Endothelial cell of hepatic sinusoid (primary cell): ENCODE measurements around the gene ITGA11.

Source experiments
- in situ Hi-C: cut with HindIII; loops from 2 replicates; pipeline ENCODE4 v1.10.0; 2017; ENCODE audit warnings: low sequenced_read_pairs

ITGA11 gene

GRCh38 chr15:68379058-68379758, 52.8 kb downstream of the ITGA11 start:
- in situ Hi-C loops = no loop called here

GRCh38 chr15:68378595-68378994, 53.4 kb downstream of the ITGA11 start:
- in situ Hi-C loops = no loop called here

GRCh38 chr15:68377766-68378165, 54.2 kb downstream of the ITGA11 start:
- in situ Hi-C loops = no loop called here

- in situ Hi-C loops = no loop called here
Observed at GRCh38 chr15:68376447-68377060, 55.4 kb downstream of the ITGA11 start.

- in situ Hi-C loops = no loop called here
Observed at GRCh38 chr15:68375716-68376220, 56.2 kb downstream of the ITGA11 start.

GRCh38 chr15:68375191-68375631, 56.8 kb downstream of the ITGA11 start:
- in situ Hi-C loops = no loop called here

GRCh38 chr15:68374168-68374745, 57.7 kb downstream of the ITGA11 start:
- in situ Hi-C loops = no loop called here

- in situ Hi-C loops = no loop called here
Observed at GRCh38 chr15:68373028-68373427, 58.9 kb downstream of the ITGA11 start.

GRCh38 chr15:68372291-68372811, 59.6 kb downstream of the ITGA11 start:
- in situ Hi-C loops = no loop called here

- in situ Hi-C loops = no loop called here
Observed at GRCh38 chr15:68371851-68372250, 60.1 kb downstream of the ITGA11 start.

GRCh38 chr15:68371160-68371559, 60.8 kb downstream of the ITGA11 start:
- in situ Hi-C loops = no loop called here

- in situ Hi-C loops = no loop called here
Observed at GRCh38 chr15:68370768-68371151, 61.2 kb downstream of the ITGA11 start.

- in situ Hi-C loops = no loop called here
Observed at GRCh38 chr15:68369931-68370767, 61.8 kb downstream of the ITGA11 start.

- in situ Hi-C loops = no loop called here
Observed at GRCh38 chr15:68368731-68369435, 63.1 kb downstream of the ITGA11 start.

GRCh38 chr15:68367992-68368391, 64.0 kb downstream of the ITGA11 start:
- in situ Hi-C loops = no loop called here

- in situ Hi-C loops = no loop called here
Observed at GRCh38 chr15:68367226-68367625, 64.7 kb downstream of the ITGA11 start.

GRCh38 chr15:68366314-68366713, 65.6 kb downstream of the ITGA11 start:
- in situ Hi-C loops = no loop called here

GRCh38 chr15:68365770-68366169, 66.2 kb downstream of the ITGA11 start:
- in situ Hi-C loops = no loop called here

- in situ Hi-C loops = no loop called here
Observed at GRCh38 chr15:68365140-68365745, 66.7 kb downstream of the ITGA11 start.

- in situ Hi-C loops = no loop called here
Observed at GRCh38 chr15:68364660-68365035, 67.3 kb downstream of the ITGA11 start.
